AG04449 (cell line): ENCODE data around the gene TJP3.

Experiments used
- CTCF ChIA-PET: fragments of 350-600 bp; formaldehyde crosslinking; extraction: SDS; loops from one replicate; lab custom pipeline; 2021; ENCODE audit warnings: antibody characterized with exemption; lab: Yijun Ruan, JAX
- POLR2A ChIA-PET: fragments of 400-600, 350-600 bp; formaldehyde crosslinking; extraction: SDS; loops from one replicate; lab custom pipeline; 2020; ENCODE audit warnings: antibody characterized with exemption, inconsistent platforms; lab: Yijun Ruan, JAX
- DNase-seq: peaks from one replicate; pipeline ENCODE4 v3.0.0-alpha.2; 2010; ENCODE audit warnings: low read depth, low spot score
- H3K4me3 ChIP-seq: 2 replicates; pipeline ENCODE4 v1.5.1; 2011; ENCODE audit warnings: low read depth, mild to moderate bottlenecking, control low read depth, low read length
- TF ChIP-seq, protein P1 (sequence below): IDR thresholded peaks from one replicate; pipeline ENCODE4 v1.5.1; 2011; ENCODE audit warnings: mild to moderate bottlenecking, moderate library complexity, low read length, control low read depth, inconsistent platforms; ENCODE audit not compliant: insufficient read depth; ENCODE audit errors: missing control alignments

The TJP3 gene

DNA sequence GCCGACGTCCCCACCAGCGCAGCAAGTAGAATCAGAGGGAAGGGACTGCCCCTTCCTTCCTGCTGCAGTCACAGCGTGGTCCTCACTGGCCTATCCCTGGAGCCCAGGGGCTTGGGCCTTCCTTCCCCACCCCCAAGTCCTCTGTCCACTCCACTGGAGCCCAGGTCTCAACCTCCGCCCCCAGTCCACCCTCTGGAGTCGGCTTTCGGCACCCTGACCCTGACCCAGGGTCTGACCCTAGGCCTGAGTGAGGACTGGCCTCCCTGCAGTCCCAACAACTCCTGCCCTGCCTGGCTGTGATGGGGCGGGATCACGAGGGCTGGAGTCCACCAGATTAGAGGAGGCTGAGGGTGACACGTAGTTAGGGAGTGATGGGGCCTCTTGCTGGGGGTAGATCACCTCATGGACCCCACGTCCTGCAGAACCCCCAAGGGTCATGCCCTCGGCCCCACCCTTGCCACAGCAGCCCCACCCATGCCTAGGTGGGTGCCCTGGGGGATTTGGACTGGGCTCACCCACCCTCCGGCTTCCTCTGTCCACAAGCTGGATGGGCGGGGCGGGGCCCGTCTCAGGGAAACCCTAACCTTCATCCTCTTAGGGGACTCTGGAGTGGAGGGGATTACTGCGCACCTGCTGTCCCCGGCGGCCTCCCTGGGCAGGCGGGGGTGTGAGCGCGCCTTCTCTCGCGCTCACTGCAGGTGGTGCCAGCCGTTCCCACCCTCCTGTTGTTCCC, 60.0 kb downstream of the TJP3 start:
- no peak for DNase-seq
- TF ChIP-seq, protein P1, sequence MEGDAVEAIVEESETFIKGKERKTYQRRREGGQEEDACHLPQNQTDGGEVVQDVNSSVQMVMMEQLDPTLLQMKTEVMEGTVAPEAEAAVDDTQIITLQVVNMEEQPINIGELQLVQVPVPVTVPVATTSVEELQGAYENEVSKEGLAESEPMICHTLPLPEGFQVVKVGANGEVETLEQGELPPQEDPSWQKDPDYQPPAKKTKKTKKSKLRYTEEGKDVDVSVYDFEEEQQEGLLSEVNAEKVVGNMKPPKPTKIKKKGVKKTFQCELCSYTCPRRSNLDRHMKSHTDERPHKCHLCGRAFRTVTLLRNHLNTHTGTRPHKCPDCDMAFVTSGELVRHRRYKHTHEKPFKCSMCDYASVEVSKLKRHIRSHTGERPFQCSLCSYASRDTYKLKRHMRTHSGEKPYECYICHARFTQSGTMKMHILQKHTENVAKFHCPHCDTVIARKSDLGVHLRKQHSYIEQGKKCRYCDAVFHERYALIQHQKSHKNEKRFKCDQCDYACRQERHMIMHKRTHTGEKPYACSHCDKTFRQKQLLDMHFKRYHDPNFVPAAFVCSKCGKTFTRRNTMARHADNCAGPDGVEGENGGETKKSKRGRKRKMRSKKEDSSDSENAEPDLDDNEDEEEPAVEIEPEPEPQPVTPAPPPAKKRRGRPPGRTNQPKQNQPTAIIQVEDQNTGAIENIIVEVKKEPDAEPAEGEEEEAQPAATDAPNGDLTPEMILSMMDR = no peak
- CTCF ChIA-PET = no interaction called here
- H3K4me3 ChIP-seq = no peak overlapping the region
- POLR2A ChIA-PET = no interaction called here

DNA sequence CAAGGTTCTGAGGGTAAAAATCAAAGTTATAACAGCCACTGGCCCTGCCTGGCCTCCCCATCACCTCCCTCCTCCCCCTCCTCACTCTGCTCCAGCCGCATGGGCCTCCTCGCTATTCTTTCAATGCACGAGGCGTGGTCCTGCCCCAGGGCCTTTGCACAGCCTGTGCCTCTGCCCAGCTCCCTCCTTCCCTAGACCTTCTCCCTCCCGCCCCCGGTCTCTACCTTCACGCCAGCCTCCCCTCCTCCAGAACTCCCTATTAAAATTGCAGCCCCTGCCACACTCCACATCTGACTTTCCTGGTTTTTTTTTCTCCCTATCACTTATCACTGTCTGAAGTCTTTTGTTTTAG, 60.5 kb downstream of the TJP3 start:
- CTCF ChIA-PET = no interaction called here
- POLR2A ChIA-PET = no interaction called here
- TF ChIP-seq, protein P1 = no peak
- DNase-seq = no peak
- no peak overlapping the region for H3K4me3 ChIP-seq

DNA sequence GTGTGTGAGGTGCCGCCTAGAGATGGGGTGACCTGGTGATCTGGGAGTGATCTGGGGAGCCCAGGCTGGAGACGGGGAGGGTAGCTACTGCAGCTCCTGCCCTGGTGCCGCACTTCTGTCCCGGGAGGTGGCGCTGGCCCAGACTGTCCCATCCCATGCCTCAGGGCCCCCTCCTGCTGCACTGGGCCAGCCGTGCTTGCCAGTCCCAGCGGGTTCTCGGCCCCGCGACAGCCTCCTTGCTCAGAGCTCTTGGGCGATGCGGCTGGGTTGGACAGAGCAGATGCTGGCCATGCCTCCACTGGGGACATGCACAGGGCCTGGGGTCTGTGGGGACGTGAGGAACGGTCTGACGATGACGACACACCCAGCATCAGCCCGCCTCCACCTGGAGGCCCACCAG, 61.3 kb downstream of the TJP3 start:
- no peak for DNase-seq
- ChIA-PET CTCF (no interaction called here), POLR2A (no interaction called here)
- H3K4me3 ChIP-seq = no peak overlapping the region
- TF ChIP-seq, protein P1 = no peak

DNA sequence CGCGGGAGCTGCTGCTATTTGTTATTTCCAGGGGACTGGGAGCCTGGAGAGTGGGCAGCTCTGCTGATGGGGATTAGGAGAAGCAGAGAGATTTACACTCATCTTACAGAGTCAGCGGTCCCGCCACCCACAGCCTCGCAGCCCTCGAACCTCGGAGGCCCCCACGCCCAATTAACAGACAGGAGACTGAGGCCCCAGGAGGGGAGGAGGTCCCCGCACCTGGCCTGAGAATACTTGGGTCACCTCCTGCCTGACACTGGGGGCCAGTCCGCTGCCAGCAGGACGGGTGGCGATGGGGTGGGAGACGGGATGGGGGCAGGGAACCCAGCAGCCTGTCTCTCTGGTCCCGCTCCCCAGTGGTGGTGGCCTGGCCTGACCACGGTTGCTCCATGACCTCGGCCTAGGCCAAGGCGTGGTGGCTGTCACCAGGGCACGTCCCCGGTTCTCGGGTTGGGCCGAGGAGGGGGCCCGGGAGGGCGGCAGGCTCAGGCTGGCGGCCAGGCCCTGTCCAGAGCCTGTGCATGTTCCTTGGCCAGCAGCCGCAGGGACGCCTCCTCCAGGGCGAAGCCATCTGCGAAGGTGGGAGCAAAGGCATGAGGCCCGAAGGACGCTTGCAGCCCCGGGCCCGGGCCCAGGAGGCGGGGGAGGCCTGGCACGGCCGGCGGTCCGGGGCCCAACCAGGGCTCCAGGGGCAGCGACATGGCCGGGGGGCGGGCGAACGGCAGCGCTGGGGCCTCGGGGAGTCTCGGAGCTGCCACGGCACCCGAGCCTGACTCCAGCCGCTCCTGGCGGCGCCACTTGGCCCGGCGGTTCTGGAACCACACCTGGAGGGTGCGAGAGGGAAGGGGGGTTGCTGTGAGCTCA, 62.2 kb downstream of the TJP3 start:
- ChIA-PET CTCF (interaction anchor here (1.4 to 1.9 kb wide), 2 partner anchors 8 to 51 kb away, joined by 4 to 5 read pairs; partner anchors contain the start of gene MRPL54), POLR2A (no interaction called here)
- H3K4me3 ChIP-seq = no peak overlapping the region
- TF ChIP-seq, protein P1 = no peak
- DNase-seq = no peak

DNA sequence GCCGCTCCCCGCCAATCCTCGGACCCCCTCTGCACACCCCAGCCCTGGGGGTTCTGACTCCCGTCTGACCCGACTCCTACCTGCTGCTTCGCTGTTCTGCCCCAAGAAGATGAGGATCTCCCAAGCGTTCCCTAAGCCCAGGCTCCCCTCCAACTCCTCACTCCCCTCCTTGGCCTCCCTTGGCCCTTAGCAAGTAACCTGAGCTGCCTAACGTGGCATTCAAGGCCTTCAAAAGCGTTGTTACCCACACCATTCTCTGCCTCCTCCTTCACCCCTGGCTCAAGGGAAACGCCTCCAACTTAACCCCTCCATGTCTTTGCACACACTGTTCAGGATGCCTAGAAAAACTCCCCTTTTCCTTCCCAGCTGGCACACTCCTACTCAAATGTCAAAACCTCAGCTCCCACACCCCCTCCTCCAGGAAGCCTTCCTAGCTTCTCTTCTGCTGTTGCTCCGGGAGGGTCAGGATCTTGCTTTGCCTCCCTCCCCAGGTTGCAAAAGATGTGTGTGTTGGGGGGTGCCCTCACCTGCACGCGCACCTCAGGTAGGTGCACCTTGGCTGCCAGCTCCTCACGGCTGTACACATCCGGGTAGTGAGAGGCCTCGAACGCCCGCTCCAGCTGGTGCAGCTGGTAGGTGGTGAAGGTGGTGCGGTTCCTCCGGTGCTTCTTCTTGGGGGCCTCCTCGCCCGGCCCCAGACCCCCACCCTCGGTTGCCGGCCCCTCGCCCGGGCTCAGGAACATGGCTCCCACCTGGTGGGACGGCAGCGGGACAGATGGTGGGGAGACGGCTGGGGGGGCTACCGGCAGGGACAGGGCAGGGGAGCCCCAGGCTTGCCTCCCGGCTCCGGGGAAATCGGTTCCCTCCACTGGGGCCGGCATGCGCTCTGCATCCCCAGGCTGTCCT, 63.1 kb downstream of the TJP3 start:
- no peak for DNase-seq
- ChIA-PET POLR2A (no interaction called here), CTCF (interaction anchor here (1.4 to 1.9 kb wide), 2 partner anchors 9 to 51 kb away, joined by 4 to 5 read pairs; partner anchors contain the start of gene MRPL54)
- H3K4me3 ChIP-seq = no peak overlapping the region
- TF ChIP-seq, protein P1 = no peak
